MM.1S (cell line): ENCODE data around the gene ZNF609.

Experiments used
- CTCF ChIP-seq: fragments of 300-600 bp; sonication (generic); IDR thresholded peaks from 2 replicates; pipeline ENCODE4 v1.5.1; 2016; ENCODE audit warnings: antibody characterized with exemption, low read length, mixed read lengths
- EZH2 ChIP-seq: fragments of 300-600 bp; sonication (generic); optimal IDR thresholded peaks from 2 replicates; pipeline ENCODE3; 2017; ENCODE audit warnings: low read depth, mild to moderate bottlenecking, antibody characterized with exemption, low read length, mixed read lengths
- EZH2phosphoT487 ChIP-seq: fragments of 300-600 bp; sonication (generic); IDR thresholded peaks from 2 replicates; pipeline ENCODE4 v1.6.1; 2018; ENCODE audit warnings: antibody characterized with exemption, low read length

- TF ChIP-seq CTCF (no peak), EZH2 (no peak), EZH2phosphoT487 (no peak)
These were observed 18.5 kb downstream of the ZNF609 start for GRCh38 chr15:64478863-64479262.
